GM18870 (cell line): ENCODE measurements around the gene LLGL2.
"Not testable (repeated sequence)": the region's sequence is repeated elsewhere in the genome, so short reads cannot be mapped to it uniquely, and the experiment has no call there.

ENCODE experiments used
- ATAC-seq: cut with Tn5 transposase; IDR thresholded peaks from one replicate; pipeline ENCODE4 v1.9.1; 2021; ENCODE audit warnings: moderate library complexity; ENCODE audit not compliant: unreplicated experiment

Gene LLGL2

DNA sequence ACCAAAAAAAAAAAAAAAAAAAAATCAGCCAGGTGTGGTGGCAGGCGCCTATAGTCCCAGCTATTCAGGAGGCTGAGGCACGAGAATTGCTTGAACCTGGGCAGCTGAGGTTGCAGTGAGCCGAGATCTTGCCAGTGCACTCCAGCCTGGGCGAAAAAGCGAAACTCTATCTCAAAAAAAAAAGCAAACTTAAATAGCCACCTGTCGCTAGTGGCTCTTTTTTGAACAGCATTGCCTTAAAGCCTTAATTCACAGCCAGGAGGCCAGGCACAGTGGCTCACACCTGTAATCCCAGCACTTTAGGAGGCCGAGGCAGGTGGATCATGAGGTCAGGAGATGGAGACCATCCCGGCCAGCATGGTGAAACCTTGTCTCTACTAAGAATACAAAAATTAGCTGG lies 5.1 kb upstream of the LLGL2 start:
- ATAC-seq, result not testable (repeated sequence)

- no peak for ATAC-seq
Observed at GRCh38 chr17:75521290-75521689, 4.2 kb upstream of the LLGL2 start.

DNA sequence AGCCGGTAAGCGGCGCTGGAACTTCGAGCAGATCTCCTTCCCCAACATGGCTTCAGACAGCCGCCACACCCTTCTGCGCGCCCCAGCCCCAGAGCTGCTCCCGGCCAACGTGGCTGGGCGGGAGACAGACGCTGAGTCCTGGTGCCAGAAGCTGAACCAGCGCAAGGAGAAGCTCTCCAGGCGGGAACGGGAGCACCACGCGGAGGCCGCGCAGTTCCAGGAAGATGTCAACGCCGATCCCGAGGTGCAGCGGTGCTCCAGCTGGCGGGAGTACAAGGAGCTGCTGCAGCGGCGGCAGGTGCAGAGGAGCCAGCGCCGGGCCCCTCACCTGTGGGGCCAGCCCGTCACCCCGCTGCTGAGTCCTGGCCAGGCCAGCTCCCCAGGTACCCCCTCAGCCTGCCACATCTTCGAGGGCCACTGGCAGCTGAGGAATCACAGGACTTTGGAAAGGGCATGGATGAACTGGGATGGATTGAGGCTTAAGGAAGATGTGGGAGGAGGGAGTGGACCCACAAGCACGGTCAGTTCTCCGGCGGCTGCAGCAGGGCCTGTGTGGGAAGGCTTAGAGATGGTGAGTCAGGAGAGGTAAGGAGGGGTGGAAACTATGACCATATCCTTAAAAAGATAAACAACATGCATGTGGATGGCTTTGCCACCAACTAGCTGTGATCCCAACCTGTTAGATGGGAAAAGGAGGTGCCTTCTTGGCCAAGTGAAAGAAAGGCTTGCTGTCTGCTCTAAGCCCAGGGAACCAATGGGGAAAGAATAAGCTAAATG lies 3.4 kb upstream of the LLGL2 start:
- no peak for ATAC-seq

GRCh38 chr17:75523647-75524046 lies 1.9 kb upstream of the LLGL2 start:
- ATAC-seq, result no peak

- ATAC-seq, result no peak
Observed at GRCh38 chr17:75524269-75524969, 1.1 kb upstream of the LLGL2 start.

DNA sequence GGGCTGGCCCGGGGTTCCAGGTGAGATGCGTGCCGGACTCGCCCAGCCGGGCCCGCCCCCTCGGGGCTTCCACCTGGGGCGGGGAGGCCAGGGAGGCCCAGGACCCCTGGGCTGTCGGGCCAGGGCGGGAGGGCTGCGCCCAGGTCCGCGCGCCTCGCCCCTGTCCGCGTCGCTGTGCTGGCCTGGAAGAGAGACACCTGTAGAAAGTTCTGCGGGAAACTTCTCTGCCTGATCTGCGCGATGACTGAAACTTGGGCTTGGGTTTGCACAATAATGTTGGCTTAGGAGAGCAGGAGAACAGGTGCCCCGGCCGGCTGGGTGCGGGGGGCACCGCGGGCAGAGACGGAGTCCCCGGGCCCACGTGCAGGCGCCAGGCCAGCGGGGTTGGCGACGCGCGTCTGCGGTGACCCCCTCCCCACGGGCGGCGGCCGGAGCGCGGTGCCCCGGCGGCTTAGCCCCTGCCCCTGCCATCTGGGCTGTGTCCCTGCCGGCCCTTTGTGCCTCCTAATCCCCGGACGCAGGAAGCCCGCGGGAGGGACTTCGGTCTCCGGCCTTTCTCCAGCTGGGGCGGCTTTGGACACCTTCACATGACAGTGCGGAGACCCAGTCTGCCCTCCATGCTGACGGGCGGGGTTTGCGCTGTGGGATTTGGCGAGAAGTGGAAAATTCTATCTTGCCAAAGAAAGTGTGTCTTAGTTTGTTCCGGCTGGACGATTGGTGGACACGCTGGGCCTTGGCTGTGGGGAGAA lies 483 bp downstream of the LLGL2 start:
- ATAC-seq, result no peak

DNA sequence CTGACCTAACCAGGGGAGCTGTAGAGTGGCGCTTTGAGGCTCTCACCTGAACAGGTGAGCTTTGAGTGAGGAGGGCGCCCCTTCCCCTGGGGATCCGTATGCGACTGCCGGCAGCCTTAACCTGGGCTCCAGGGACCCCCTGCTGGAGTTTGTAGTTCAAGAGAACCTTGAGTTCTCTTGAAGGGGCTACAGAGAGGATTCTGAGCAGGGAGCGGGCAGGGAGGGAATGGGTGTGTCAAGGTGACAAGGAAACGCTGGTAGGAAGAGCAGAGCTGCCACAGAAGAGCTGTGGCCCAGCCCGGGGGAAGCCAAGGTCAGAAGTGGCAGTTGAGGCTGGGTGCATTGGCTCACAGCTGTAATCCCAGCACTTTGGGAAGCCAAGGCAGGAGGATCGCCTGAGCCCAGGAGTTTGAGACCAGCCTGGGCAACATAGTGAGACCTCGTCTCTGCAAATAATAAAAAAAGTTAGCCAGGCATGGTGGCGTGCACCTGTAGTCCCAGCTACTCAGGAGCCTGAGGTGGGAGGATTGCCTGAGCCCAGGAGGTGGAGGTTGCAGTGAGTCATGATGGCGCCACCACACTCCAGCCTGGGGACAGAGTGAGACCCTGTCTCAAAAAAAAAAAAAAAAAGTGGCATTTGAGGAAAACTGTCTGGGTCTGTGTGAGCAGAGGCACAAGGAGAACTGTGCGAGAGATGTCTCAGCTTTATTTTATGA lies 1.2 kb downstream of the LLGL2 start:
- no peak for ATAC-seq

GRCh38 chr17:75530837-75531720 lies 5.6 kb downstream of the LLGL2 start:
- ATAC-seq, result no peak

- ATAC-seq, result no peak
Observed at GRCh38 chr17:75531721-75532072, 6.2 kb downstream of the LLGL2 start.

DNA sequence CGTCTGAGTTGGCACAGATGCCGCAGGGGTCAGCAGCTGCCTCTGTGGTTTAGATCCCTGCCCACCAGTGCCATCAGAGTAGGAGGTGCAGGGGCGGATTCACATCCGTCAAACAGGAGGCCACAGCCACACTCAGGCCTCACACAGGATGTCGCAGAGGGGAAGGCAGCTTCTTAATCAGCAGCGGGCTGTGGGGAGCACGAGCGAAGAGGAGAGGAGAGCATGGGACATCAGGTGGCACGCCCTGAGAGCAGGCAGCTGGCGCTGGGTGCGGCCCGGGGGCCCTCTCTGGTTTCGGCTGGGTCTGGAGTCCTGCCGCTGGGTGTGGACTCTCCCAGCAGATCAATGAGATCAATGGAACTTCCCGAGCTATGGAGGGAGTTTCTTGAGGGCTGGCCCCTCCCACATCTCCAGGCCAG lies 9.6 kb downstream of the LLGL2 start:
- ATAC-seq, result no peak

- no peak for ATAC-seq
Observed at GRCh38 chr17:75535871-75536270, 10.4 kb downstream of the LLGL2 start.

- no peak for ATAC-seq
Observed at GRCh38 chr17:75536366-75536765, 10.9 kb downstream of the LLGL2 start.

DNA sequence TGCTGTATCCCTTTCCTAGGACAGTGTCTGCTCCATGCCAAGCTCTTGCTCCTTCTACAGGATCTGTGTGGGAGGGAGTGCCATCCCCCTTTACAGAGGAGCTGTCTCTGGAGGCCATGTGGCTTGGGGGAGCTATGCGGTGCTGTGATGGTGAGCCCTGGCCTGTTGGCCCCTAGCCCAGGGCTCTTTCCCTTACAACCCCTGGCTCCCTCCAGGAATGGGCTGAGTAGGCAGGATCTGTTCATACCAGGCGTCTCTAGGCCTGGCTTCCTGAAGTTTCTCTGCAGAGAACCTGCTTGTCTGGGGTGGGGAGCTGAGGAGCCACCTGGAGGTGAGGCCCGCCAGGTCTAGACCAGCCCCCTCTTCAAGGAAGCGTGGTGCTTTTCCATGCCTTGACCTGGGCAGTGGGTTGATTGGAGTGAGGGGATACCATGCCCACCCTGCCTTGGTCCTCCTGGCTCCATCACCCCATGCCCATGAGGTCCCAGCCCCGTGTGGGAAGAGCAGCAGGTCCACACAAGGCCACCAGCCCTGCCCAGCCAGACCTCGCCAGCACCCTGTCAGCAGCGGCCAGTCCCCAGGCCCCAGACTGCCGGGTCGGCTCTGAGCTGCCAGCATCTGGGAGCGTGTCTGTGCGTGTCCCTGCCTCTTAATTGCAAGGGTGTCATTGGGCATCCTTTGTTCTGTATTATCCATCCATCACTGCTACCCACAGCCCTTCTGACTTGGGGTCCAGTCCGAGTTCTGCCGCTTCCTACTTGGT lies 14.7 kb downstream of the LLGL2 start:
- ATAC-seq, result no peak

- no peak for ATAC-seq
Observed at GRCh38 chr17:75540923-75541503, 15.5 kb downstream of the LLGL2 start.

DNA sequence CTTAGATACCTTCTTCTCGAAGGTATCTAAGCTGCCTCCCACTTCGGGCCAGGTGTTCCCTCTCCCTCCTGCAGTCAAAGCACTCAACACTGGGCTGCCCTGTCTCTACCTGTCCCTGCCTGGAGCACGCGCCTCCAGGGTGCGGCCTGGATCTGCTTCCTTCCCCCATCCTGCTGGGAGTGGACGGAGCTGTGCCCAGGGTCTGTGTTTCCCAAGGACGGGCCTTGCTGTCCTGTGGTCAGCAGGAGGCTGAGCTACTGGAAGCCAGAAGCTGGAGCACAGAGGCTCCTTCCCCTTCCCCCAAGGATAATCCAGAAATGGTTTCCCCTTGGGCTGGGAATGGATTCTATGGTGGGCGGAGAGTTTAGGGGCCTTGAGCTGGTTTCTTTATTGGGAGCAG lies 16.7 kb downstream of the LLGL2 start:
- no peak for ATAC-seq

- no peak for ATAC-seq
Observed at GRCh38 chr17:75542728-75543336, 17.3 kb downstream of the LLGL2 start.

- no peak for ATAC-seq
Observed at GRCh38 chr17:75544250-75544649, 18.8 kb downstream of the LLGL2 start.

GRCh38 chr17:75546181-75546580 lies 20.7 kb downstream of the LLGL2 start:
- ATAC-seq, result no peak

- no peak for ATAC-seq
Observed at GRCh38 chr17:75547091-75547490, 21.6 kb downstream of the LLGL2 start.
